Smooth muscle cell (in vitro differentiated cells): Measurements from ENCODE around the gene TMCC1. TPM values are rescaled to one million over a fixed set of nuclear protein-coding genes. Genes with fewer than 3 reads are reported as not detected.

Source experiments
- DNase-seq: peaks from one replicate; lab custom pipeline; 2025; ENCODE audit not compliant: unreplicated experiment; lab: John Stamatoyannopoulos, UW
- H2AFZ ChIP-seq: fragments of 200-600 bp; sonication (generic); 2 replicates; pipeline ENCODE4 v1.6.0; 2016; ENCODE audit warnings: antibody characterized with exemption, low read depth, mild to moderate bottlenecking
- H3F3A ChIP-seq: fragments of 200-600 bp; sonication (generic); 2 replicates; pipeline ENCODE4 v1.6.0; 2017; ENCODE audit warnings: antibody characterized with exemption, low read depth
- H3K27ac ChIP-seq: fragments of 200-600 bp; sonication (generic); 2 replicates; pipeline ENCODE4 v1.5.1; 2016; ENCODE audit warnings: low read depth, mild to moderate bottlenecking
- H3K27me3 ChIP-seq: fragments of 200-600 bp; sonication (generic); 2 replicates; pipeline ENCODE4 v1.6.1; 2016; ENCODE audit warnings: low read depth, mild to moderate bottlenecking
- H3K36me3 ChIP-seq: fragments of 200-600 bp; sonication (generic); 2 replicates; pipeline ENCODE4 v1.5.1; 2016; ENCODE audit warnings: low read depth
- H3K4me1 ChIP-seq: fragments of 200-600 bp; sonication (generic); 2 replicates; pipeline ENCODE4 v1.5.1; 2016; ENCODE audit warnings: low read depth
- H3K4me2 ChIP-seq: fragments of 200-600 bp; sonication (generic); 2 replicates; pipeline ENCODE4 v1.6.0; 2016; ENCODE audit warnings: mild to moderate bottlenecking
- H3K4me3 ChIP-seq: fragments of 200-600 bp; sonication (generic); 2 replicates; pipeline ENCODE4 v1.5.1; 2016; ENCODE audit warnings: mild to moderate bottlenecking
- H3K79me2 ChIP-seq: fragments of 200-600 bp; sonication (generic); 2 replicates; pipeline ENCODE4 v1.6.0; 2016; ENCODE audit warnings: low read depth, mild to moderate bottlenecking
- H3K9ac ChIP-seq: fragments of 200-600 bp; sonication (generic); 2 replicates; pipeline ENCODE4 v1.6.0; 2016; ENCODE audit warnings: low read depth
- H3K9me3 ChIP-seq: fragments of 200-600 bp; sonication (generic); replicated peaks from 2 replicates; pipeline ENCODE4 v1.5.1; 2016; ENCODE audit warnings: low read depth
- H4K20me1 ChIP-seq: fragments of 200-600 bp; sonication (generic); 2 replicates; pipeline ENCODE4 v1.6.0; 2016; ENCODE audit warnings: low read depth
- CTCF ChIP-seq: fragments of 200-600 bp; sonication (generic); IDR thresholded peaks from 2 replicates; pipeline ENCODE4 v1.5.1; 2017; ENCODE audit warnings: borderline replicate concordance, mild to moderate bottlenecking, antibody characterized with exemption; ENCODE audit not compliant: insufficient read depth, poor library complexity, severe bottlenecking
- WGBS: methylation state at CpG from one replicate; pipeline ENCODE4 v1.1.7; 2016; ENCODE audit warnings: low lambda C conversion rate; 5-methylcytosine and 5-hydroxymethylcytosine counted together
- polyA plus RNA-seq: library from polyadenylated mRNA; unstranded; fragments of >200 nt; fragmentation: Nextera tagmentation; extraction: Ambion mirVana; gene quantifications from 2 replicates; pipeline ENCODE4 v1.2.1, GENCODE V29; 2016
- total RNA-seq: library from RNA; depleted of rRNA; stranded (reverse); fragments of >200 nt; gene quantifications from 2 replicates; pipeline ENCODE4 v1.2.3, GENCODE V29; 2014

TMCC1 gene
- total and polyA plus RNA-seq, 2 experiments from 2014 or later, result 5.3 to 17.8 TPM

GRCh38 chr3:129739634-129740033 is 153.9 kb downstream of the TMCC1 start:
- H3K9ac ChIP-seq, result no peak overlapping the region
- H3K4me2 ChIP-seq, result no peak overlapping the region
- no peaks in the 10 kb centered on the region for H3K36me3 ChIP-seq
- H3K4me3 ChIP-seq, result no peak overlapping the region
- H4K20me1 ChIP-seq, result peaks cover 95% of the 10 kb centered on the region
- no peaks in the 10 kb centered on the region for H3K9me3 ChIP-seq
- H3K79me2 ChIP-seq, result peaks cover 28% of the 10 kb centered on the region
- H3K27ac ChIP-seq, result no peak overlapping the region
- H2AFZ ChIP-seq, result no peak overlapping the region
- WGBS, result 97% methylated on average over 3 of the region's 3 CpGs
- no peak for DNase-seq
- H3K27me3 ChIP-seq, result no peaks in the 10 kb centered on the region
- no peaks in the 10 kb centered on the region for H3F3A ChIP-seq
- no peak for TF ChIP-seq CTCF
- no peaks in the 10 kb centered on the region for H3K4me1 ChIP-seq

- Histone ChIP-seq H4K20me1 (peaks cover 96% of the 10 kb centered on the region), H2AFZ (no peak overlapping the region), H3K27me3 (no peaks in the 10 kb centered on the region), H3K27ac (no peak overlapping the region), H3F3A (no peaks in the 10 kb centered on the region), H3K4me2 (no peak overlapping the region), H3K9me3 (no peaks in the 10 kb centered on the region), H3K9ac (no peak overlapping the region), H3K36me3 (no peaks in the 10 kb centered on the region), H3K79me2 (peaks cover 26% of the 10 kb centered on the region), H3K4me3 (no peak overlapping the region), H3K4me1 (no peaks in the 10 kb centered on the region)
- no peak for TF ChIP-seq CTCF
- no peak for DNase-seq
- 96% methylated on average over 5 of the region's 5 CpGs for WGBS
These were observed 155.3 kb downstream of the TMCC1 start for GRCh38 chr3:129738172-129738571.

- WGBS, result 90% methylated on average over 2 of the region's 2 CpGs
- peaks cover 96% of the 10 kb centered on the region for H4K20me1 ChIP-seq
These were observed 157.4 kb downstream of the TMCC1 start for GRCh38 chr3:129736070-129736469.

More at GRCh38 chr3:129736070-129736469, 157.4 kb downstream of the TMCC1 start:
- H3K79me2 ChIP-seq, result peaks cover 22% of the 10 kb centered on the region
- H3K4me2 ChIP-seq, result no peak overlapping the region
- H3K27me3 ChIP-seq, result no peaks in the 10 kb centered on the region
- H3K27ac ChIP-seq, result no peak overlapping the region
- H3K4me1 ChIP-seq, result peaks cover 7% of the 10 kb centered on the region
- H3K9ac ChIP-seq, result no peak overlapping the region
- no peaks in the 10 kb centered on the region for H3F3A ChIP-seq
- H3K9me3 ChIP-seq, result no peaks in the 10 kb centered on the region
- no peak for DNase-seq
- H2AFZ ChIP-seq, result no peak overlapping the region
- no peaks in the 10 kb centered on the region for H3K36me3 ChIP-seq
- no peak for TF ChIP-seq CTCF
- no peak overlapping the region for H3K4me3 ChIP-seq
